SKM-1 treated with dmso at 0.1 percent for 144 hours (cell line): ENCODE results near the gene CFHR5.
"Not testable (repeated sequence)": the region's sequence is repeated elsewhere in the genome, so short reads cannot be mapped to it uniquely, and the experiment has no call there.

Experiments used
- DNase-seq: peaks from one replicate; lab custom pipeline; 2025; ENCODE audit not compliant: unreplicated experiment; lab: John Stamatoyannopoulos, UW

Gene CFHR5

GRCh38 chr1:197017558-197018146 is 40.3 kb downstream of the CFHR5 start:
- no peak for DNase-seq

- DNase-seq: no peak
Observed at GRCh38 chr1:197021716-197022115, 44.4 kb downstream of the CFHR5 start.

DNA sequence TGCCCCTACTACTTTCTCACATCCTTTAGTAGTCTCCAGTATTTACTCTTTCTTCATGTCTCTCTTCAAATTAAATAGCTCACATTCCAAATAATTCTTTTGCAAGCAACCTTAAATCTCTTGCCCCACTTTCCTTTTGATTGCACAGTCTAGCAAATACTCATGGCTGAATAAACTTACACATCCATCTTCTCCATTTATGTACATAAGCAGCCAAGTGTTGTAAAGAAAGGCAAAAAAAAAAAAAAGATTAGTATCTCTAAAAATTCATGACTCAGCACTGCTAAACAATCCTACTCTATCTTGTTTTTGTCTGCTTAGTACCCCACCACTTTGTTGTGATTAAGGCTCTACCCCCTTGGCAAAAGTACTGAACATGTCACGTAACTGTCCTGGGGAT is 47.1 kb downstream of the CFHR5 start:
- DNase-seq: no peak

GRCh38 chr1:197027359-197027758 is 50.0 kb downstream of the CFHR5 start:
- no peak for DNase-seq

DNA sequence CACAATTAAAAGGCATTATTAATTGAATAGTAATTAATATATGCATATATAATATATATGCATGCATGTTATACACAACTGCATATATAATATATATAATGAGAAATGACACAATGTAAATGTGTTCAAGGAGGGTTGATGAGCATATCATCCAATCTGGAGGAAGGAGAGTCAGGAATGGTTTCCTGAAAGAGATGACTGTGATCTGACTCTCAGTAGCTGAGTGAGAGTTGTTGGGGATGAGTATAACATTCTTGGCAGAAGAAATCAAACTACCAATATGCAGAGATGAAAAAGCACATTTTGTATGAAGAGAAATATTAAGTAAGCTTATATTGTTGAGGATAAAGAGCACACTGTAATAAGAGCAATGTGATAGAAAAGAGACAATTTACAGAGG is 52.4 kb downstream of the CFHR5 start:
- no peak for DNase-seq

GRCh38 chr1:197034631-197035339 is 57.4 kb downstream of the CFHR5 start:
- DNase-seq: not testable (repeated sequence)

DNA sequence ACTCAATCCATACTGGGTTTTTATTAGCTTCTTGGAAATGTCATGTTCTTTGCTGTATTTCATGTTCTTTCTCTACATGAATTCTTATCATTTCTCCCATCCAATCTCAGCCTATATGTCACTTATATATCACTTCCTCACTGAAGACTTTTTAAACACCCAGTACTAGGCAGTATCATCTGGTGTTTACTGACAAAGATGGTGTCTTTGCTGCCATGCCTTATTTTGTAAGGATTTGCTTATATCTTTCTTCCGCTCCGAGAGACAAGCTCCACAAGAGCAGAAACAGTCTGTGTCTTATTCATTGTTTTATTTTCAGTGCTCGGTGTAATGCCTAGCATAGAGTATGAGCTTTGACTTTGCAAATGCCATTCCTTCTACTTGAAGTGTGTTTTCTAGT is 59.5 kb downstream of the CFHR5 start:
- no peak for DNase-seq

- no peak for DNase-seq
Observed at GRCh38 chr1:197041486-197042353, 64.4 kb downstream of the CFHR5 start.

DNA sequence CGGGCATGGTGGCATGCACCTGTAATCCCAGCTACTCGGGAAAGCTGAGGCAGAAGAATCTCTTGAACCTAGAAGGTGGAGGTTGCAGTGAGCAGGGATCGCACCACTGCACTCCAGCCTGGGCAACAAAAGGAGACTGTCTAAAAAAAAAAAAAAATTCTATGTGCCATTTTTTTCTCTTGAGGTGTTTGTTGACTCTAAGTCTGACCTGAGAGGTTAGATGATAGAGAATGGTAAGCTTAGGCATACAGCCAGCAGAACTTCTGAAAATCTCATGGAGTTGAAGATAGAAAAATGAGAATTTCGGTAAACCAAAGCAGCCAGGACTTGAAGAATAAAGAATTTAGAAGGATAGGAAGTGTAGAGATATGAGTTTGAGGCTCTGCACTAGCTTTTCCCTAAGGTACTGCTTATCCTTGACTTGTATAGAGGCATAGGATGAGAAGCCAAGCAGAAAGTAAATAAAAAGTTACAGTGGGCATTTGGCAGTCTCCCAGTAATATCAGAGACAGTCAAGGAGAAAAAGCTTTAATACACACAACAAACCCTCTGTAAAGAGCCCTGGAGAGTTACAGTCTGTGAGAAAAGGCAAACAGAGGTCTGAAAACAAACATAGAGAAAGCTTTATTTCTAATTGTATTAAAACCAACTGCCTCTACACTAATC is 65.5 kb downstream of the CFHR5 start:
- no peak for DNase-seq

- DNase-seq: no peak
Observed at GRCh38 chr1:197049100-197049499, 71.7 kb downstream of the CFHR5 start.
